NOMO-1 treated with dmso at 0.1 percent for 144 hours (cell line): ENCODE data around the gene PLEKHA1.
A peak's percentile ranks its signal among the peaks of the same experiment; 100 is the strongest.

Experiments
- DNase-seq: peaks from one replicate; lab custom pipeline; 2025; ENCODE audit not compliant: unreplicated experiment; lab: John Stamatoyannopoulos, UW

Gene PLEKHA1

DNA sequence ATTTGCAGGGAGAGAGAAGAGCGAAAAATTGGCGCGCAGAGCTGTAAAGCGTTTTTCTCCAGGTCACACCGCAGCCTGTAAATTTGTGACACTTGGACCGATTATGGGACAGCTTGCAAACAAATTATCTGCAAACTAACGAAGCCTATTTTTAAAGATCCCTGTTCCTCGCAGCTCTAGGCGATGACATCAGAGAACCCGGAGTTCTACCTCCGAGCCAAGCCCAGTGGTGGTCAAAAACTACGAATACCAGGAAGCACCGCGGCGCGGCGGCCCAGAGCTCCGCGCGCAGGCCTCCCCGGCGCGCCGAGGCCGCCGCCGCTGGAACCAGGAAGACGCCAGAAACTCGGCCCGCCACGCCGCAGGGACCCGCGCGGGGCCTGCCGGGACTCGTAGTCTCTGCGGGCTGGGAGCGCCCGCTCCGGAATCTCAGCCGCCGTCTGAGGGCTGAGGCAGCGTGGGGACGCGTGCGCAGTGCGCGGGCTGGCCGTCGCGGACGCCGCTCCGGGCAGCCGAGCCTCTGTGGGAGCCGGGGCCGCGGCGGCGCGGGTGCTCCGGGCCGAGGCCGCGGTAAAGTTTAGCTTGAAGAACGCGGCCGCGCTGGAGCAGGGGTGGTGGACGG lies at the start of gene PLEKHA1:
Gene PLEKHA1, plus strand, starts transcription at position 472 of the 622 bp plus-strand sequence. CDS start 18,493 bp downstream, outside the sequence.
- DNase-seq = peak; percentile 93

- no peak for DNase-seq
These were observed 49.3 kb upstream of the PLEKHA1 start for GRCh38 chr10:122325235-122325634.

- no peak for DNase-seq
These were observed 48.1 kb upstream of the PLEKHA1 start for GRCh38 chr10:122326385-122326784.

- DNase-seq = no peak
These were observed 47.7 kb upstream of the PLEKHA1 start for GRCh38 chr10:122326806-122327205.

DNA sequence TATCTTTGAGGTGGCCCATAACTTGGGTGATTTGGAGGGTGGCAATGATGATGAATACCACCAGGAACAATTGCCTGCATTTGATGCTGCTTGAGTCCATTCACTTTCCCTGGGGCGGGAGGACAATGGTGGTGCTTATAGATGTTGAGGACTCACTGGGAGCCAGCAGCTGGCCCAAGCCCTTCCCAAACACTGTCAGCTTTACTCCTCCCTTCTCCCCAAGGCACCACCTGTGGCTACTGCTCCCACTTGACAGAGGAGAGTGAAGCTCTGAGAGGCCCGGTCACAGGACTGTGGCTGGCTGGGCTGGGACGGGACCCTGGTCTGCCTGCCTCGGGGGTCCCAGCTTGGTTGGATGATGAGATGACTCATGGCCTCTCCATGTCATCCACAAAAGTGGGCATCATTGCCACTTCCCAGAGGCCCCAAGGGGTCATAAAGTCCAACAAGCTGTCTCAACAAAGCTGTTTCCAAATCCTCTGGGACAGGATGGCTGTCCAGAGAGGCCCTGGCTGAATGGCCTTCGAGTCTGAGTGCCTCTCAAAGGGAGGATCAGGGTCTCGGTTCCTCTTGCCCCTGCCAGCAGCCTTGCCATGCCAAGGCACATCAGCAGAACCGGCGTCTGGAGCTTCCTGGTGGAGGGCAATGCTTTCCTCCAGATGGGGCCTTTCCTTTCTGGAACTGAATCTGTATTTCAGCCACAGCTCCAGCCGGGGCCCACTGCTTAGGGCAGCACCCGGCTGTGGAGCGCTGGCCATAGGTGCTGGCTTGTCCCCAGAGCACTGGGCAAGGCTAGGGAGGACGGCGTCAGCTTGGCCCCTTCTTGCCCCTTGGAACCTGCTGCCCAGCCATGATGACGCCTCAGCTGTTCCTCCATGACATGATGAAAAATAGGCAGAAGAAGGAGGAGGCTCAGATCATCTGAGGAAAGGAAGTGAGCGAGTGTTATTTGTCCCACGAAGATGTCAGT lies 47.0 kb upstream of the PLEKHA1 start:
- DNase-seq = no peak

GRCh38 chr10:122328676-122329075 lies 45.8 kb upstream of the PLEKHA1 start:
- peak; percentile 64 for DNase-seq

GRCh38 chr10:122329416-122329815 lies 45.1 kb upstream of the PLEKHA1 start:
- DNase-seq = no peak

- no peak for DNase-seq
These were observed 43.4 kb upstream of the PLEKHA1 start for GRCh38 chr10:122331100-122331499.

DNA sequence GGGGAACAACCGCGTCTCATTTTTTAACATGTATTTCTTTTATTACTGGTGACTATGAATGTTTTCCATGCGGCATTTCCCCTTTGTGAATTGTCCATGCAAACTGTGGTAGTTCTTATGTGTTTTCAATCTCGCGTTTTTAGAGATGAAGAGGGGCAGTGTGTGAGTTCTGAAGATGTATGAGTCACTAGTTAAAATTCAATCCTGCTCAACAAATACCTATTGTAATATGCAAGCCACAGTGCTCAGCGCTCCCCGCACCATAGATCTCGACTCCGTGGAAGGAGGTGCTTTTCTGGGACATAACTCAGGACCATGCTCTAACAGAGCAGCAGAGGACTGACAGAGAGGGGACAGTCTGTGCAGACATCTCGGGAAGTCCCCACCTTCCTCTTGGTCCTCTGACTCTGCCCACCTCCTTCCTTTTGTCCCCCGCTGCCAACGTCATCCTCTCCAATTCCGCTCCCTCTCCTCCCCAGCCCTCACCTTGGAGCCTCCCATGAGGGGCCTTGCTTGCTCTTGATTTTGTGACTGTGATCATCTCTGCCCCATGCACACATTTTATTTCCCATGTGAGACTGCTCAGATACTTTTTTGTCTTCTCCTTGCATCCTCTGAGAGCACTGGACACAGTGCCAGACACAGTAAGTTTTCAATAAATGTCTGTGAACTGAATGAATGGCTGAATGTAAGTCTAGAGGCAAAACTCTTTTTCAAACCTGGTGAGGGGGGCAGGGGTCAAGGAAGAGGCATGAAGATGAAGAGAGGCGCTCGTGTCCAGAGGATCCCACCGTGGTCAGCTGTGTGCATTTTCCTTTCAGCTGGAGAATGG lies 42.7 kb upstream of the PLEKHA1 start:
- no peak for DNase-seq

GRCh38 chr10:122333037-122333436 lies 41.5 kb upstream of the PLEKHA1 start:
- no peak for DNase-seq

GRCh38 chr10:122336332-122336731 lies 38.2 kb upstream of the PLEKHA1 start:
- DNase-seq = no peak

DNA sequence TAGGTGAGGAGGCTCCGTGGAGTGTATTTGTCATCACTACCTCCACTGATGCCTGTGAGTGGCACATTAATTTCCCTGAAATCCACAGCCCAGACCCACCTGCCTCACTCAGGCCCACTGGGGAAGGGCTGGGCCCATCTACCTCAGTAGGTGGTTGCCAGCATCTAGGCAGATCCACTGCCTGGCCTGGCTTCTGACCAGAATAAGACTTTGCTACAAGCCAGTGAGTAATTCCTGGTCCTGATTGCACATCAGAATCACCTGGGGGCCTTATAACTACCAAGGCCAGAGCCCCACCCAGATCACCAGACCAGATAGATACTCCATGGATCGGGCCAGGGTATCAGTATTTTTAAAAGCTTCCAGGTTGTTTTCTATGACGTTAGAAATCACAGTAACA lies 37.5 kb upstream of the PLEKHA1 start:
- no peak for DNase-seq

GRCh38 chr10:122338609-122339441 lies 35.7 kb upstream of the PLEKHA1 start:
- no peak for DNase-seq

GRCh38 chr10:122341141-122341810 lies 33.2 kb upstream of the PLEKHA1 start:
- no peak for DNase-seq

DNA sequence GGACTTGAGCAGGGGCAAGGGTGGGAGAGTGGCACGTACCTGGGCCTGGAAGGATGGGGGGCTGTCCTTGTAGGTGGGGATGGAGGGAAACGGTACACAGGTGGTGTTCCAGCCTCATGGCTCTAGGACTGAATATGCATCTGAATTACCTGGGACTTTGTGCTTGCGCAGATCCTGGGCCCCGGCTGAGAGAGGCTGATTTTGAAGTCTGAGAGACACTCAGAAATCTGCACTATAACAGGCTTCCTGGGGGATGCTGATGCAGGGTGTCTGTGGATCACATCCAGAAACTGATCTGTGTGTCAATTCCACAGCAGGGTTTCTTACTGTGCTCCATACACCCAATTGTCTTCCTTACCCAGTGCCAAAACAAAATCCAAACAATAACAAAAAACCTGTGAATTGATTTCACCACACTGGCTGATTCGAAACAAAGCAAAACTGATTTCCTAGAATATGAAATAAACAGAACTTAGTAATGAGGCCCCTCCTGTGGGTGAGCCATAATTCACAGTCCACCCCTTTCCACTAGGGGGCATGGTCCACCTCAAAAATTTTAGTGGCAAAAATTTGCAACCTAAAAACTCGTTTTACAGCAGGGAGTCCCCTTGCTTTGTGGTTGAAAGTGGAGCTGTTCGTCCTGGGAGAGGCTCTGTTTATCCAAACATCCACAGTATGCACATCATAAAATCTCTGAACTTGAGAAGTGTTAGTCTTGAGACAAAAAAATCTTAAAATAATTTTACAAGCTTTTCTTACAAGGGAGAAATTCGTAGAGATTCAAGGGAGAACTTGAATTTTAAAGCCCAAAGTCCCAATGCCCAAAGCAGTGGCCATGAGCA lies 32.0 kb upstream of the PLEKHA1 start:
- no peak for DNase-seq

DNA sequence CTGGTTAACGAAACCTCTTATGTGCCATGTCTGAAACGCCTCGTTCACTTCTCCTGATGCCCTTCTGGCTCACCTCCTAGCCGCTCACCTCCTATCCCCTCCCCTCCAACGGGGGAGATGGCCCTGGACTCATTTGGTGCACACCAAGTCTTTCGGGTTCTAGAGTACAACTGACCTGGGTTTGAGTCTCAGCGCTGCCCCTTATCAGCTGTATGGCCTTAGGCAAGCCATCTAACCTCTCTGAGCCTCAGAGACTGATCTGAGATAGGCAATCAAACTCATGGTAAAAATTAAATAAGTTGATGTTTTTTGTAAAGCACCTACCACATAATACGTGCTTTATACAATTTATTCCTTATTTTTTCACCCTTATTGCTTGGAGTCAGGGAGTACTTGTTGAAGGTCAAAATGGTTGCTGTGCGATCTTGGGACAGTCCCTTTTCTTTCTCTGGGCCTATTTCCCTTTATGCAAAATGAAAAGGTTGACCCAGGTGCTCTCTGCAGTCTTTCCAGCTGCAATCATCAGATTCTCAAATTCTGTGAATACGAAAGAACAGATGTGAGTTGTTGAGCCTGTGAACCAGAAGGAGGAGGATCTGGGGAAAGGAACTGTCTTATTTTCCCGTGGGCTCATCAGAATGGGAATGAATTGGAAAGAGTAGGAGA lies 31.2 kb upstream of the PLEKHA1 start:
- no peak for DNase-seq

DNA sequence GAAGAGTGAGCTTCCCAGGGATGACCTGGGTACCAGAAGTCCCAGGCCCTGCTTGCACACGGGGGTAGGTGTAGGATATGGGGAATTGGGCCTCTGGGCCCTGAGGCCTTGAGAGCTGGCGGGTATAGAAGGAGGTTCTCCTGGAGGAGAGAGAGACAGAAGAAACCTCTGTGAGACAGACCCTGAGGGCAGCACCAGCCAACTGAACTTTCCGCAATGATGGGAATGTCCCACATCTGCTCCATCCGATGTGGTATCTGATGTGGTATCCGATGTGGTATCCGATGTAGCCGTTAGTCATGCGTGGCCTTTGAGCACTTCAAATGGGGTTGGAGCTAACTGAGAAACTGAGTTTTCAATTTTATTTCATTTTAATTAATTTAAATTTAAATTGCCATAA lies 30.6 kb upstream of the PLEKHA1 start:
- no peak for DNase-seq

GRCh38 chr10:122344741-122345258 lies 29.7 kb upstream of the PLEKHA1 start:
- no peak for DNase-seq
